Adrenal gland (tissue), 12 donors: ENCODE data around the gene C4BPB. TPM values are rescaled to one million over a fixed set of nuclear protein-coding genes. Genes with fewer than 3 reads are reported as not detected.

ENCODE experiments used
- DNase-seq, 7 donors: peaks; one replicate each; pipeline ENCODE4 v3.0.0-alpha.2; 2019 to 2020
- H3K27ac ChIP-seq, 5 donors: fragments of 200-600 bp; sonication (generic) in 4 of 5; 1 replicate in 3 of 5; 2 replicates in 2 of 5; pipeline versions ENCODE4 v1.5.1 to v1.8.0; 2016 to 2020; ENCODE audit warnings: mild to moderate bottlenecking in 1 of 5
- H3K27me3 ChIP-seq: fragments of 200-600 bp; 2 replicates; pipeline ENCODE4 v1.8.0; 2021
- H3K36me3 ChIP-seq, 2 donors: fragments of 200-600 bp; replicated peaks in 1 of 2; 1 replicate in 1 of 2; 2 replicates in 1 of 2; pipeline versions ENCODE4 v1.5.1 to v1.8.0; 2018 to 2022
- H3K4me1 ChIP-seq, 2 donors: fragments of 200-600 bp; replicated peaks in 1 of 2; 1 replicate in 1 of 2; 2 replicates in 1 of 2; pipeline versions ENCODE4 v1.5.1 to v1.8.0; 2018 to 2021
- H3K4me3 ChIP-seq, 4 donors: fragments of 200-600 bp; sonication (generic) in 3 of 4; one replicate each; pipeline ENCODE4 v1.5.1; 2016 to 2018
- H3K9me3 ChIP-seq, 3 donors: fragments of 200-600 bp; sonication (generic) in 1 of 3; replicated peaks in 1 of 3; 1 replicate in 2 of 3; 2 replicates in 1 of 3; pipeline versions ENCODE4 v1.5.1 to v1.8.0; 2016 to 2021
- CTCF ChIP-seq, 6 experiments: fragments of 450-650 bp in 4 of 6; fragments of 200-600 bp in 2 of 6; sonication (generic) in 1 of 6; IDR thresholded peaks; 1 replicate in 5 of 6; 2 replicates in 1 of 6; pipeline versions ENCODE4 v1.5.1 to v1.8.0; 2016 to 2021; ENCODE audit warnings: antibody characterized with exemption in 6 of 6, mild to moderate bottlenecking in 2 of 6, moderate library complexity in 1 of 6
- POLR2A ChIP-seq, 2 donors: fragments of 450-650 bp; IDR thresholded peaks; one replicate each; pipeline ENCODE4 v1.6.1; 2017; ENCODE audit warnings: antibody characterized with exemption in 2 of 2, mild to moderate bottlenecking in 2 of 2, moderate library complexity in 1 of 2
- WGBS, 4 donors: extraction: QIAGEN DNeasy Blood & Tissue Kit in 2 of 4; methylation state at CpG; one replicate each; pipeline versions ENCODE4 v1.1.5 to v1.1.7; 2013 to 2017; 5-methylcytosine and 5-hydroxymethylcytosine counted together
- intact Hi-C, 2 donors: fragments of 100-400 bp; cut with DNase I; formaldehyde crosslinking; loops; one replicate each; pipeline versions ENCODE4 v1.14.1 to v1.15.0; 2022 to 2023
- polyA plus RNA-seq, 3 donors: library from polyadenylated mRNA; stranded (reverse); fragments of 200-250 nt in 2 of 3; fragments of 350-450 nt in 1 of 3; fragmentation: Illumina TruSeq in 1 of 3; extraction: RNeasy Lipid Tissue Mini Kit (QIAGEN cat#74804) in 1 of 3; gene quantifications; one replicate each; pipeline ENCODE4 v1.2.3, GENCODE V29; 2013 to 2014
- total RNA-seq, 9 donors: library from RNA; depleted of rRNA in 4 of 9; stranded (reverse); fragments of >200 nt in 4 of 9; fragments of 120-200 nt in 1 of 9; fragmentation: NEBNext Ultra II Directional in 1 of 9; extraction: Animal tissue kit (Norgen Biotek cat#: 25700) in 1 of 9; gene quantifications; one replicate each; pipeline versions ENCODE4 v1.1.0 to v1.2.4, GENCODE V29; 2013 to 2023
- donor health status: healthy with polysubstance abuse.
- donor health status: Bipolar disorder and iron deficiency.
- donor health status: DM: yes; HTN: yes; CAD: no.
- donor health status: DM: no; HTN: no; CAD: no.
- donor health status: DM: no; HTN: no; CAD: no.
- donor health status: DM: yes; HTN: yes; CAD: no.

Gene C4BPB
- total and polyA plus RNA-seq, 12 donors = 0.20 to 1.4 (median 0.50) TPM; not detected in 2

- Histone ChIP-seq H3K4me1 (peaks cover 0 to 10% of the 10 kb centered on the region in 2 donors), H3K27me3 (no peaks in the 10 kb centered on the region), H3K9me3 (no peaks in the 10 kb centered on the region), H3K4me3 (no peak overlapping the region), H3K27ac (no peak overlapping the region), H3K36me3 (no peaks in the 10 kb centered on the region)
- TF ChIP-seq CTCF (IDR thresholded peaks at IDR 0.05) = no peak
- TF ChIP-seq POLR2A (IDR thresholded peaks at IDR 0.05) = no peak
- intact Hi-C loops = loop anchor here in 1 of 2 donors (5.0 kb wide), 1 partner anchor 411 kb away; the partner anchor contains the start of gene CR1
- DNase-seq = no peak
- 58 to 87% (median 69%) methylated on average over 3 of the region's 3 CpGs for WGBS, 4 donors
These were observed 2.8 kb upstream of the C4BPB start for GRCh38 chr1:207085887-207086286.

- Histone ChIP-seq H3K4me3 (no peak overlapping the region), H3K36me3 (no peaks in the 10 kb centered on the region), H3K4me1 (peaks cover 0 to 10% of the 10 kb centered on the region in 2 donors), H3K27me3 (no peaks in the 10 kb centered on the region), H3K27ac (no peak overlapping the region), H3K9me3 (no peaks in the 10 kb centered on the region)
- TF ChIP-seq POLR2A (IDR thresholded peaks at IDR 0.05) (no peak), CTCF (IDR thresholded peaks at IDR 0.05) (no peak)
- DNase-seq = no peak
- 63 to 75% (median 67%) methylated on average over 2 of the region's 2 CpGs for WGBS, 4 donors
- intact Hi-C loops = loop anchor here in 1 of 2 donors (5.0 kb wide), 1 partner anchor 409 kb away; the partner anchor contains the start of gene CR1
These were observed 499 bp upstream of the C4BPB start for GRCh38 chr1:207088161-207088560.

GRCh38 chr1:207089627-207090355 is 1.1 kb downstream of the C4BPB start:
- peaks cover 0 to 10% of the 10 kb centered on the region in 2 donors for H3K4me1 ChIP-seq
- TF ChIP-seq POLR2A (IDR thresholded peaks at IDR 0.05) = no peak
- no peak for TF ChIP-seq CTCF (IDR thresholded peaks at IDR 0.05)
- DNase-seq = no peak
- H3K4me3 ChIP-seq = no peak overlapping the region
- intact Hi-C loops = loop anchor here in 1 of 2 donors (5.0 kb wide), 1 partner anchor 408 kb away; the partner anchor contains the start of gene CR1
- H3K27me3 ChIP-seq = no peaks in the 10 kb centered on the region
- no peaks in the 10 kb centered on the region for H3K9me3 ChIP-seq
- WGBS, 4 donors = 93 to 97% (median 95%) methylated on average over 17 of the region's 17 CpGs
- H3K36me3 ChIP-seq = no peaks in the 10 kb centered on the region
- H3K27ac ChIP-seq = no peak overlapping the region

- no peaks in the 10 kb centered on the region for H3K36me3 ChIP-seq
- H3K27me3 ChIP-seq = no peaks in the 10 kb centered on the region
- no peak overlapping the region for H3K27ac ChIP-seq
- peaks cover 0 to 5% of the 10 kb centered on the region in 2 donors for H3K4me1 ChIP-seq
- H3K4me3 ChIP-seq = no peak overlapping the region
- H3K9me3 ChIP-seq = no peaks in the 10 kb centered on the region
- TF ChIP-seq POLR2A (IDR thresholded peaks at IDR 0.05) (no peak), CTCF (IDR thresholded peaks at IDR 0.05) (no peak)
- no peak for DNase-seq
- intact Hi-C loops = no loop called here
- WGBS, 4 donors = 68 to 77% (median 73%) methylated on average over 4 of the region's 4 CpGs
These were observed 2.7 kb downstream of the C4BPB start for GRCh38 chr1:207091200-207091908.
